Suprapubic skin (tissue), 3 donors: Measurements from ENCODE around the gene ATXN7L2.

Experiments used
- EP300 ChIP-seq: sonication (generic); formaldehyde crosslinking; IDR thresholded peaks from one replicate; pipeline ENCODE4 v1.6.1; 2017; ENCODE audit warnings: antibody characterized with exemption
- TF ChIP-seq, protein P1 (sequence below), 2 donors: fragments of 200-600 bp in 1 of 2; fragments of 450-650 bp in 1 of 2; sonication (generic) in 1 of 2; IDR thresholded peaks; one replicate each; pipeline ENCODE4 v1.5.1; 2016 to 2019; ENCODE audit warnings: antibody characterized with exemption in 2 of 2, mild to moderate bottlenecking in 1 of 2, moderate library complexity in 1 of 2

DNA sequence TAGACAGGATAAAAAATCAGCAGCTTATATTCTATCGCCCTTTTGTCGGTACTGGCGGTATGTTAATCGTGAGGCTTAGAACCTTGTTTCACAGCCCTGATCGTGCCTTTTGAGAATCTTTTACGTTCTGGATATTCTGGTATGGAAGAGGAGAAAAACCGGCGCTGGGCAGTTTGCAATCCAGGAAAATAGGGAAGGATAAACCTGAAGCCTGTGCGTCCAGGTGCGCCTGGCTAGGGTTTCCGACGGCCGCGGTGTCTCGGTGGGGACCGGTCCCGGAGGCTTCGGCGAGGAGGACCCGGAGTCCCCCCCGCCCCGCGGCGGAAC, 17.6 kb upstream of the ATXN7L2 start:
- TF ChIP-seq EP300 = no peak
- TF ChIP-seq, protein P1, sequence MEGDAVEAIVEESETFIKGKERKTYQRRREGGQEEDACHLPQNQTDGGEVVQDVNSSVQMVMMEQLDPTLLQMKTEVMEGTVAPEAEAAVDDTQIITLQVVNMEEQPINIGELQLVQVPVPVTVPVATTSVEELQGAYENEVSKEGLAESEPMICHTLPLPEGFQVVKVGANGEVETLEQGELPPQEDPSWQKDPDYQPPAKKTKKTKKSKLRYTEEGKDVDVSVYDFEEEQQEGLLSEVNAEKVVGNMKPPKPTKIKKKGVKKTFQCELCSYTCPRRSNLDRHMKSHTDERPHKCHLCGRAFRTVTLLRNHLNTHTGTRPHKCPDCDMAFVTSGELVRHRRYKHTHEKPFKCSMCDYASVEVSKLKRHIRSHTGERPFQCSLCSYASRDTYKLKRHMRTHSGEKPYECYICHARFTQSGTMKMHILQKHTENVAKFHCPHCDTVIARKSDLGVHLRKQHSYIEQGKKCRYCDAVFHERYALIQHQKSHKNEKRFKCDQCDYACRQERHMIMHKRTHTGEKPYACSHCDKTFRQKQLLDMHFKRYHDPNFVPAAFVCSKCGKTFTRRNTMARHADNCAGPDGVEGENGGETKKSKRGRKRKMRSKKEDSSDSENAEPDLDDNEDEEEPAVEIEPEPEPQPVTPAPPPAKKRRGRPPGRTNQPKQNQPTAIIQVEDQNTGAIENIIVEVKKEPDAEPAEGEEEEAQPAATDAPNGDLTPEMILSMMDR (IDR thresholded peaks at IDR 0.05) = no peak
